Karpas-422 (cell line): ENCODE measurements around the gene KRTAP19-1. TPM values are rescaled to one million over a fixed set of nuclear protein-coding genes. Genes with fewer than 3 reads are reported as not detected.
A peak's percentile ranks its signal among the peaks of the same experiment; 100 is the strongest.

Experiments used
- DNase-seq: peaks from one replicate; pipeline ENCODE4 v3.0.0-alpha.2; 2015
- H2AFZ ChIP-seq: fragments of 200-600 bp; sonication (generic); 2 replicates; pipeline ENCODE4 v1.6.1; 2014; ENCODE audit warnings: antibody characterized with exemption, low read length, mixed read lengths
- H3K27ac ChIP-seq: fragments of 200-600 bp; sonication (generic); 2 replicates; pipeline ENCODE4 v1.5.1; 2014; ENCODE audit warnings: mild to moderate bottlenecking, low read length, moderate library complexity
- H3K27me3 ChIP-seq: fragments of 200-600 bp; sonication (generic); 2 replicates; pipeline ENCODE4 v1.6.1; 2014; ENCODE audit warnings: low read length, mixed read lengths
- H3K36me3 ChIP-seq: fragments of 200-600 bp; sonication (generic); 2 replicates; pipeline ENCODE4 v1.6.1; 2014; ENCODE audit warnings: low read length, mixed read lengths; ENCODE audit not compliant: insufficient read depth
- H3K4me1 ChIP-seq: fragments of 200-600 bp; sonication (generic); 2 replicates; pipeline ENCODE4 v1.6.1; 2014; ENCODE audit warnings: mild to moderate bottlenecking, low read length, mixed read lengths
- H3K4me2 ChIP-seq: fragments of 200-600 bp; sonication (generic); 2 replicates; pipeline ENCODE4 v1.6.1; 2014; ENCODE audit warnings: low read length, low read depth, mild to moderate bottlenecking; ENCODE audit not compliant: poor library complexity, severe bottlenecking
- H3K4me3 ChIP-seq: fragments of 200-600 bp; sonication (generic); 2 replicates; pipeline ENCODE4 v1.5.1; 2014; ENCODE audit warnings: mild to moderate bottlenecking, antibody characterized with exemption, low read length, mixed read lengths
- H3K79me2 ChIP-seq: fragments of 200-600 bp; sonication (generic); 2 replicates; pipeline ENCODE4 v1.6.1; 2014; ENCODE audit warnings: mild to moderate bottlenecking, low read length, mixed read lengths
- H3K9ac ChIP-seq: fragments of 200-600 bp; sonication (generic); 2 replicates; pipeline ENCODE4 v1.6.0; 2014; ENCODE audit warnings: low read length
- H3K9me2 ChIP-seq: fragments of 200-600 bp; sonication (generic), shearing (Covaris generic); replicated peaks from 2 replicates; pipeline ENCODE4 v1.6.0; 2014; ENCODE audit warnings: mild to moderate bottlenecking, low read length, moderate library complexity; ENCODE audit not compliant: insufficient read depth
- H3K9me3 ChIP-seq: fragments of 300-700, 200-600 bp; sonication (generic); 2 replicates; pipeline ENCODE4 v1.6.1; 2014; ENCODE audit warnings: low read length, mixed read lengths
- H4K20me1 ChIP-seq: fragments of 200-600 bp; sonication (generic); 2 replicates; pipeline ENCODE4 v1.6.1; 2014; ENCODE audit warnings: mild to moderate bottlenecking, antibody characterized with exemption, low read length, low read depth; ENCODE audit not compliant: insufficient read depth
- small RNA-seq: library from RNA; depleted of rRNA; stranded (forward); fragments of <200 nt; gene quantifications from one replicate; pipeline ENCODE3, GENCODE V24; 2014
- total RNA-seq: library from RNA; depleted of rRNA; stranded (reverse); fragments of >200 nt; shearing (Covaris generic); gene quantifications from 2 replicates; pipeline ENCODE4 v1.2.3, GENCODE V29; 2014; ENCODE audit warnings: low replicate concordance; rRNA removed

KRTAP19-1 gene
- total RNA-seq, 1 experiment from 2014 or later: not detected

DNA sequence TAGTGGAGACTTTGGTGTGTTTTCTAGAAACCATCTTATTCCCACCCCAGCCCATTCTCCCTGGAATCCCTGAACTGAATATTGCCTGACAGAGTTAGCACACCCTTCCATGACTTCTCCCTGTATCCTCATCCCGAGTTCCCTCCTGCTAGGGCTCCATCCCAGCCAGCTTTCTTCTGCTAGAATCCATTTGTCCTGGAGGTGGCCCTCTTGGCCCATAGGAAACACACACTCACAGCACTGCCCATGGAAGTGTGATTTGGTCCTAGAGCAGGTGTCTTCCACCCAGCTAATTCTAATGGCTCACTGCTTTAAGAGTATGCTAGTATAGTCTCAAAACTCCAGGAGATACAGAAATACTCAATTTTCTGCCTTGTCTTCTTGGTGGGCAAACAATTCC, 36.0 kb downstream of the KRTAP19-1 start:
- Histone ChIP-seq H4K20me1 (no peaks in the 10 kb centered on the region), H2AFZ (no peak overlapping the region)

GRCh38 chr21:30443226-30443625, 36.9 kb downstream of the KRTAP19-1 start:
- no peak overlapping the region for H3K9ac ChIP-seq
- H3K9me3 ChIP-seq: no peaks in the 10 kb centered on the region
- no peak for DNase-seq
- no peaks in the 10 kb centered on the region for H3K4me1 ChIP-seq
- no peaks in the 10 kb centered on the region for H4K20me1 ChIP-seq
- H2AFZ ChIP-seq: no peak overlapping the region
- H3K9me2 ChIP-seq: no peaks in the 10 kb centered on the region
- H3K36me3 ChIP-seq: no peaks in the 10 kb centered on the region
- H3K4me2 ChIP-seq: no peak overlapping the region
- H3K27me3 ChIP-seq: no peaks in the 10 kb centered on the region
- H3K4me3 ChIP-seq: no peak overlapping the region
- H3K27ac ChIP-seq: no peak overlapping the region
- no peaks in the 10 kb centered on the region for H3K79me2 ChIP-seq

More for the DNA sequence above, 36.0 kb downstream of the KRTAP19-1 start:
- H3K9me3 ChIP-seq: no peaks in the 10 kb centered on the region
- no peak overlapping the region for H3K9ac ChIP-seq
- no peaks in the 10 kb centered on the region for H3K79me2 ChIP-seq
- H3K9me2 ChIP-seq: no peaks in the 10 kb centered on the region
- H3K4me3 ChIP-seq: no peak overlapping the region
- no peak for DNase-seq
- no peaks in the 10 kb centered on the region for H3K36me3 ChIP-seq
- H3K4me2 ChIP-seq: no peak overlapping the region
- no peaks in the 10 kb centered on the region for H3K27me3 ChIP-seq
- H3K27ac ChIP-seq: no peak overlapping the region
- H3K4me1 ChIP-seq: no peaks in the 10 kb centered on the region

GRCh38 chr21:30439975-30440374, 40.2 kb downstream of the KRTAP19-1 start, which contains the start of gene KRTAP15-1:
Gene KRTAP15-1, plus strand, starts transcription at chr21:30440275. Its CDS starts 53 bp downstream, at chr21:30440328.
- no peaks in the 10 kb centered on the region for H4K20me1 ChIP-seq
- H3K27ac ChIP-seq: no peak within 1 kb of the TSS
- no peaks in the 10 kb centered on the region for H3K4me1 ChIP-seq
- H3K9ac ChIP-seq: no peak within 1 kb of the TSS
- no peaks in the 10 kb centered on the region for H3K27me3 ChIP-seq
- no peak for DNase-seq
- H3K4me3 ChIP-seq: no peak within 1 kb of the TSS
- H2AFZ ChIP-seq: no peak within 1 kb of the TSS
- no peaks in the 10 kb centered on the region for H3K36me3 ChIP-seq
- no peak within 1 kb of the TSS for H3K4me2 ChIP-seq
- no peaks in the 10 kb centered on the region for H3K9me2 ChIP-seq
- H3K79me2 ChIP-seq: no peaks in the 10 kb centered on the region
- H3K9me3 ChIP-seq: no peaks in the 10 kb centered on the region

- Histone ChIP-seq H3K27me3 (no peaks in the 10 kb centered on the region), H3K9me2 (no peaks in the 10 kb centered on the region), H3K36me3 (no peaks in the 10 kb centered on the region), H3K27ac (no peak overlapping the region), H3K4me3 (no peak overlapping the region), H3K4me2 (no peak overlapping the region), H4K20me1 (no peaks in the 10 kb centered on the region), H3K4me1 (no peaks in the 10 kb centered on the region), H3K9ac (no peak overlapping the region), H2AFZ (no peak overlapping the region), H3K79me2 (no peaks in the 10 kb centered on the region), H3K9me3 (no peaks in the 10 kb centered on the region)
- no peak for DNase-seq
These were observed 43.1 kb downstream of the KRTAP19-1 start for GRCh38 chr21:30437010-30437565.

DNA sequence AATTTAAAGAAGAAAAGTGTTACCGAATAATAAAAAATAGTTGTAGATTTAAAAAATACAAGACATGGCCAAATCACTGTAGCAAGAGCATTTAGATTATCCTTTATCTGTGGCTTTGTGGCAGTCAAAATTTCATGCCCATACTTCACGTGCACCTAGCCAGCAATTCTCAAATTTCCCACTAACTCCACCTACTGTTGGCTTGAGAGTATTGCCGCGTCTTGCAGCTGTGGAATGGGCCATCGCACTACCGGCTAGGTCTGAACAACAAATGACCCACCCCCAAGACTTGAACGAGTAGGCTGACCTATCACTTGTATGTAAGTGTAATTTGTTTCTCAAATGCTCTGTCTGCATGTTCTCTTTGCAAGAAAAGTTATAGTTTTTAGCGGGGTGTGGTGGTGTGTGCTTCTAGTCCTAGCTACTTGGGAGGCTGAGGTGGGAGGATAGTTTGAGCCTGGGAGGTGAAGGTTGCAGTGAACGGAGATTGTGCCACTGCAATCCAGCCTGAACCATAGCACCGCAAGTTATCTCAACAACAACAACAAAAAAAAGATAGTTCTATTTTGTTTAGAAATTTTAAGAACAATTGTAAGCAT, 46.0 kb downstream of the KRTAP19-1 start:
- Histone ChIP-seq H3K9me2 (no peaks in the 10 kb centered on the region), H4K20me1 (no peaks in the 10 kb centered on the region), H3K36me3 (no peaks in the 10 kb centered on the region), H3K27me3 (no peaks in the 10 kb centered on the region), H3K79me2 (no peaks in the 10 kb centered on the region), H3K4me3 (no peak overlapping the region), H3K4me1 (no peaks in the 10 kb centered on the region), H3K27ac (no peak overlapping the region), H3K4me2 (no peak overlapping the region), H2AFZ (no peak overlapping the region), H3K9ac (no peak overlapping the region), H3K9me3 (no peaks in the 10 kb centered on the region)
- peak; percentile 73 for DNase-seq

DNA sequence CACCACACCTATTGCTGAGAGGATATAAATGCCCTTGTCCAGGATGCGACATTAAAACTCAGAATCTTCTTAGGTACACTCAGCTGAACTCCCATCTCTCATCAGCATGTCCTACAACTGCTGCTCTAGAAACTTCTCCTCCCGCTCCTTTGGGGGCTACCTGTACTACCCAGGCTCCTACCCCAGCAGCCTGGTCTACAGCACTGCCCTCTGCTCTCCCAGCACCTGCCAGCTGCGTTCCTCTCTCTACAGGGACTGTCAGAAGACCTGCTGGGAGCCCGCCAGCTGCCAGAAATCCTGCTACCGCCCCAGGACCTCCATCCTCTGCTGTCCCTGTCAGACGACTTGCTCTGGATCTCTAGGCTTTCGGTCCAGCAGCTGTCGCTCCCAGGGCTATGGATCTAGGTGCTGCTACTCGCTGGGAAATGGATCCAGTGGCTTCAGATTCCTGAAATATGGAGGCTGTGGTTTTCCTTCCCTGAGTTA, 50.0 kb downstream of the KRTAP19-1 start, which contains the start of gene KRTAP13-4:
Gene KRTAP13-4, plus strand, starts transcription at position 51 of the 486 bp plus-strand sequence. Its CDS starts 56 bp downstream, at position 107.
- Histone ChIP-seq H3K4me2 (no peak within 1 kb of the TSS), H3K9me2 (no peaks in the 10 kb centered on the region), H3K36me3 (no peaks in the 10 kb centered on the region), H4K20me1 (no peaks in the 10 kb centered on the region), H2AFZ (no peak within 1 kb of the TSS), H3K27ac (no peak within 1 kb of the TSS), H3K79me2 (no peaks in the 10 kb centered on the region), H3K9me3 (no peaks in the 10 kb centered on the region), H3K27me3 (no peaks in the 10 kb centered on the region), H3K9ac (no peak within 1 kb of the TSS), H3K4me1 (no peaks in the 10 kb centered on the region), H3K4me3 (no peak within 1 kb of the TSS)
- DNase-seq: no peak

Small RNAs within 50 kb of the gene (small RNA-seq; reads per million reads assigned to genes)
- gene AP000567.1: not detected
- gene KRTAP19-10P: not detected
- gene KRTAP19-9P: not detected

Other genes starting within 250 kb of the KRTAP19-1 start
- gene KRTAP24-1, start 197.4 kb downstream of the KRTAP19-1 start, total RNA-seq: not detected in 2 replicates
- gene KRTAP25-1, start 190.9 kb downstream of the KRTAP19-1 start, total RNA-seq: not detected in 2 replicates
- gene KRTAP26-1, start 160.1 kb downstream of the KRTAP19-1 start, total RNA-seq: not detected in 2 replicates
- not detected in 2 replicates for gene KRTAP27-1, start 142.7 kb downstream of the KRTAP19-1 start, total RNA-seq
- gene KRTAP23-1, start 131.8 kb downstream of the KRTAP19-1 start, total RNA-seq: not detected in 2 replicates
- not detected in 2 replicates for gene KRTAP13-2, start 108.1 kb downstream of the KRTAP19-1 start, total RNA-seq
- gene KRTAP13-1, start 84.3 kb downstream of the KRTAP19-1 start, total RNA-seq: not detected in 2 replicates
- not detected in 2 replicates for gene KRTAP13-3, start 54.4 kb downstream of the KRTAP19-1 start, total RNA-seq
- gene KRTAP13-4, start 50.1 kb downstream of the KRTAP19-1 start, total RNA-seq: not detected in 2 replicates
- not detected in 2 replicates for gene KRTAP15-1, start 40.1 kb downstream of the KRTAP19-1 start, total RNA-seq
- gene KRTAP19-2, start 7.1 kb upstream of the KRTAP19-1 start, total RNA-seq: not detected in 2 replicates
- not detected in 2 replicates for gene KRTAP19-3, start 11.6 kb upstream of the KRTAP19-1 start, total RNA-seq
- not detected in 2 replicates for gene KRTAP19-4, start 16.8 kb upstream of the KRTAP19-1 start, total RNA-seq
- gene KRTAP19-5, start 21.8 kb upstream of the KRTAP19-1 start, total RNA-seq: not detected in 2 replicates
- gene KRTAP19-6, start 61.5 kb upstream of the KRTAP19-1 start, total RNA-seq: not detected in 2 replicates
- not detected in 2 replicates for gene KRTAP19-7, start 80.9 kb upstream of the KRTAP19-1 start, total RNA-seq
- gene KRTAP22-2, start 110.0 kb upstream of the KRTAP19-1 start, total RNA-seq: not detected in 2 replicates
- gene KRTAP6-3, start 112.1 kb upstream of the KRTAP19-1 start, total RNA-seq: not detected in 2 replicates
- gene KRTAP6-2, start 118.5 kb upstream of the KRTAP19-1 start, total RNA-seq: not detected in 2 replicates
- gene KRTAP22-1, start 120.7 kb upstream of the KRTAP19-1 start, total RNA-seq: not detected in 2 replicates
- gene KRTAP6-1, start 133.6 kb upstream of the KRTAP19-1 start, total RNA-seq: not detected in 2 replicates
- not detected in 2 replicates for gene KRTAP20-1, start 136.1 kb upstream of the KRTAP19-1 start, total RNA-seq
- not detected in 2 replicates for gene KRTAP20-4, start 140.3 kb upstream of the KRTAP19-1 start, total RNA-seq
- gene KRTAP20-2, start 154.8 kb upstream of the KRTAP19-1 start, total RNA-seq: not detected in 2 replicates
- not detected in 2 replicates for gene KRTAP20-3, start 162.5 kb upstream of the KRTAP19-1 start, total RNA-seq
- not detected in 2 replicates for gene KRTAP21-3, start 238.4 kb upstream of the KRTAP19-1 start, total RNA-seq